Astrocyte of the spinal cord (primary cell): ENCODE data around the gene IGSF23.

Experiments used
- DNase-seq: peaks from one replicate; pipeline ENCODE4 v3.0.0; 2011; ENCODE audit warnings: low read depth, low spot score
- H3K4me3 ChIP-seq: 2 replicates; pipeline ENCODE4 v1.5.1; 2011; ENCODE audit warnings: low read depth, mild to moderate bottlenecking, low read length, moderate library complexity
- in situ Hi-C: cut with HindIII; loops from 2 replicates; pipeline ENCODE4 v1.10.0; 2017; ENCODE audit warnings: low sequenced_read_pairs
- TF ChIP-seq, protein P1 (sequence below): IDR thresholded peaks from 2 replicates; pipeline ENCODE4 v1.5.1; 2012; ENCODE audit warnings: low read depth, mild to moderate bottlenecking, low read length, inconsistent platforms

IGSF23 gene

GRCh38 chr19:44653343-44653742 is 40.0 kb downstream of the IGSF23 start:
- DNase-seq = no peak
- TF ChIP-seq, protein P1, sequence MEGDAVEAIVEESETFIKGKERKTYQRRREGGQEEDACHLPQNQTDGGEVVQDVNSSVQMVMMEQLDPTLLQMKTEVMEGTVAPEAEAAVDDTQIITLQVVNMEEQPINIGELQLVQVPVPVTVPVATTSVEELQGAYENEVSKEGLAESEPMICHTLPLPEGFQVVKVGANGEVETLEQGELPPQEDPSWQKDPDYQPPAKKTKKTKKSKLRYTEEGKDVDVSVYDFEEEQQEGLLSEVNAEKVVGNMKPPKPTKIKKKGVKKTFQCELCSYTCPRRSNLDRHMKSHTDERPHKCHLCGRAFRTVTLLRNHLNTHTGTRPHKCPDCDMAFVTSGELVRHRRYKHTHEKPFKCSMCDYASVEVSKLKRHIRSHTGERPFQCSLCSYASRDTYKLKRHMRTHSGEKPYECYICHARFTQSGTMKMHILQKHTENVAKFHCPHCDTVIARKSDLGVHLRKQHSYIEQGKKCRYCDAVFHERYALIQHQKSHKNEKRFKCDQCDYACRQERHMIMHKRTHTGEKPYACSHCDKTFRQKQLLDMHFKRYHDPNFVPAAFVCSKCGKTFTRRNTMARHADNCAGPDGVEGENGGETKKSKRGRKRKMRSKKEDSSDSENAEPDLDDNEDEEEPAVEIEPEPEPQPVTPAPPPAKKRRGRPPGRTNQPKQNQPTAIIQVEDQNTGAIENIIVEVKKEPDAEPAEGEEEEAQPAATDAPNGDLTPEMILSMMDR = no peak
- in situ Hi-C loops = no loop called here
- H3K4me3 ChIP-seq = no peak overlapping the region

- DNase-seq = peak; percentile 39
- TF ChIP-seq, protein P1 = peak; percentile 56
- in situ Hi-C loops = no loop called here
- no peak overlapping the region for H3K4me3 ChIP-seq
Observed at GRCh38 chr19:44653977-44654774, 40.8 kb downstream of the IGSF23 start.

- in situ Hi-C loops = no loop called here
- no peak overlapping the region for H3K4me3 ChIP-seq
- TF ChIP-seq, protein P1 = peak; percentile 95
- DNase-seq = peak; percentile 59
Observed at GRCh38 chr19:44657211-44657921, 44.0 kb downstream of the IGSF23 start.

DNA sequence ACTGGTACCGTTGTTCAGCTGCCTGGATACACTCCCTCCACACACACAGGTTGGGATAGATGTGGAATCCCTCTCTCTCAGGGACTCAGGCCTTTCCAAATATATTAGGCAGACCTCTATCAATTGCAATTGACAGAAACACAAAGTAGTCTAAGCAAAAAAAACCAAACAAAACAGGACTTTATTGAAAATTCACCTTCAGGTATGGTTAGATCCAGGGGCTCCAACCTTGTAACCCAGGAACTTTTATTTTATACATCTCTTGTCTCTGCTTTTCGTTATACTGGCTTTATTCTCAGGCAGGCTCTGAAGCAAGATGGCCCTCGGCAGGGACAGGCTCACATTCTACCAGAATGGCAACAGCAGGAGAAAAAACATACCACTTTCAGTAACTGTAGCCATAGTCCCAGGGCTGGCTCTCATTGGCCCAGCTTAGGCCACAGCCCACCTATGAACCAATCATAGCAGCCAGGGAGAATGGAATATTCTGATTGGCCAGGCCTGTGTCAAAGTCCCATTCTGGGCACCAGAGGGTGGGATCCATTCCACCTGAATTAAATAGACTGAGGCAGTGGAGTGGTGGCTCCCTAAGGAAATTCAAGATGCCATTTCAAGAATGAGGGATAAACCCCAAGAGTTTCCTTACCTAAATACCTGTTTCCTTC is 44.8 kb downstream of the IGSF23 start:
- DNase-seq = no peak
- TF ChIP-seq, protein P1 = no peak
- in situ Hi-C loops = no loop called here
- H3K4me3 ChIP-seq = no peak overlapping the region

GRCh38 chr19:44660081-44660480 is 46.7 kb downstream of the IGSF23 start:
- DNase-seq = no peak
- in situ Hi-C loops = no loop called here
- TF ChIP-seq, protein P1 = no peak
- H3K4me3 ChIP-seq = no peak overlapping the region

DNA sequence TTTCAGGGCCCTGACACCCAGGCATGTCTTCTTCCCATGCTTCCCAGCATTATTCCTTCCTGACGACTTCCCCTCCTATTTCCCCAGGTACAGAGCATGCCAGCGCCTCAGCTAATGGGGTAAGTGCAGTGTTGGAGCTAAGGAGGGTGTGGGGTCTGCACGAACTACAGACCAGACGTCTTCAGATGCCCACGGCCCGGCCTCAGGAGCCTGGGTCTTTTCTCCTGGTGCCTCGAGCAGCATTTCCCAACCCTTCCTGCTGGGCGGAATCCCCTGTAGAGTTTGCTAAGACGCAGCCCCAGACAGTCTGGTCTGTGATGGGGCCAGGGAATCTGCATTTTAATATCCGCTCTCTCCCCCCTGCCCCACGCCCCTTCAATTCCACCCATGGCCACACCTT is 47.8 kb downstream of the IGSF23 start:
- H3K4me3 ChIP-seq = no peak overlapping the region
- in situ Hi-C loops = no loop called here
- DNase-seq = no peak
- TF ChIP-seq, protein P1 = no peak
